Keratinocyte (primary cell): ENCODE data around the gene DCLK2.

Source experiments
- EZH2 ChIP-seq: IDR thresholded peaks from one replicate; pipeline ENCODE4 v1.6.1; 2012; ENCODE audit warnings: inconsistent platforms, mild to moderate bottlenecking, low read length, moderate library complexity
- TF ChIP-seq, protein P1 (sequence below), 3 experiments: IDR thresholded peaks in 1 of 3; conservative IDR thresholded peaks in 1 of 3; optimal IDR thresholded peaks in 1 of 3; 2 replicates in 2 of 3; 3 replicates in 1 of 3; pipeline versions ENCODE3 to v1.5.1; 2011; ENCODE audit warnings: low read length in 3 of 3, mild to moderate bottlenecking in 3 of 3, moderate library complexity in 2 of 3, control low read depth in 1 of 3, inconsistent platforms in 1 of 3; ENCODE audit not compliant: insufficient read depth in 2 of 3; ENCODE audit errors: extremely low read depth in 1 of 3

DNA sequence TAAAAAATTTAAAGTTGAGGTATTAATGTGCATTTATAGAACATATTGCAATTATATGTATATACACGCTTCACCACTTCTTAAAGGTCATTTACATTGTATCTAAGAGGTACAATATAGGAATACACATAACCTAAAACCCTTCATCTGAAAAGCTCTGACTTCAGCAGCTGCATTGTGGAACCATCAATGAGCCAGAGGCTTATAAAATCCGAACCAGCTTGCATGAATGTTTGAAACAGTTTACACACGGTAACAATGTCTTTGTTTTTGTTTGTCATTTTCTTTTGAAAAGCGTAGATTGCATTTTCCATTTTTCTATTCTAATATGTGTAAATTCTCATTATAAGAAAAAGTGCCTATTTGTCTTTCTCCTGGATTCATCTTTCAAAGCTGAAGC lies 221.6 kb downstream of the DCLK2 start:
- TF ChIP-seq, protein P1, sequence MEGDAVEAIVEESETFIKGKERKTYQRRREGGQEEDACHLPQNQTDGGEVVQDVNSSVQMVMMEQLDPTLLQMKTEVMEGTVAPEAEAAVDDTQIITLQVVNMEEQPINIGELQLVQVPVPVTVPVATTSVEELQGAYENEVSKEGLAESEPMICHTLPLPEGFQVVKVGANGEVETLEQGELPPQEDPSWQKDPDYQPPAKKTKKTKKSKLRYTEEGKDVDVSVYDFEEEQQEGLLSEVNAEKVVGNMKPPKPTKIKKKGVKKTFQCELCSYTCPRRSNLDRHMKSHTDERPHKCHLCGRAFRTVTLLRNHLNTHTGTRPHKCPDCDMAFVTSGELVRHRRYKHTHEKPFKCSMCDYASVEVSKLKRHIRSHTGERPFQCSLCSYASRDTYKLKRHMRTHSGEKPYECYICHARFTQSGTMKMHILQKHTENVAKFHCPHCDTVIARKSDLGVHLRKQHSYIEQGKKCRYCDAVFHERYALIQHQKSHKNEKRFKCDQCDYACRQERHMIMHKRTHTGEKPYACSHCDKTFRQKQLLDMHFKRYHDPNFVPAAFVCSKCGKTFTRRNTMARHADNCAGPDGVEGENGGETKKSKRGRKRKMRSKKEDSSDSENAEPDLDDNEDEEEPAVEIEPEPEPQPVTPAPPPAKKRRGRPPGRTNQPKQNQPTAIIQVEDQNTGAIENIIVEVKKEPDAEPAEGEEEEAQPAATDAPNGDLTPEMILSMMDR (optimal IDR thresholded peaks at IDR 0.05 in 1 of 3, IDR thresholded peaks at IDR 0.05 in 1 of 3, conservative IDR thresholded peaks at IDR 0.05 in 1 of 3; ENCODE audit: extremely low read depth in 1 of 3, insufficient read depth in 2 of 3, low read length in 3 of 3): no peak
- TF ChIP-seq EZH2: no peak
